IPS DF 19.7 (cell line): ENCODE measurements around the gene CARD9.
"Not testable (repeated sequence)": the region's sequence is repeated elsewhere in the genome, so short reads cannot be mapped to it uniquely, and the experiment has no call there.

Source experiments
- DNase-seq: peaks from one replicate; pipeline ENCODE4 v3.0.0-alpha.2; 2013; ENCODE audit warnings: low read depth, low spot score

Gene CARD9, protein sequence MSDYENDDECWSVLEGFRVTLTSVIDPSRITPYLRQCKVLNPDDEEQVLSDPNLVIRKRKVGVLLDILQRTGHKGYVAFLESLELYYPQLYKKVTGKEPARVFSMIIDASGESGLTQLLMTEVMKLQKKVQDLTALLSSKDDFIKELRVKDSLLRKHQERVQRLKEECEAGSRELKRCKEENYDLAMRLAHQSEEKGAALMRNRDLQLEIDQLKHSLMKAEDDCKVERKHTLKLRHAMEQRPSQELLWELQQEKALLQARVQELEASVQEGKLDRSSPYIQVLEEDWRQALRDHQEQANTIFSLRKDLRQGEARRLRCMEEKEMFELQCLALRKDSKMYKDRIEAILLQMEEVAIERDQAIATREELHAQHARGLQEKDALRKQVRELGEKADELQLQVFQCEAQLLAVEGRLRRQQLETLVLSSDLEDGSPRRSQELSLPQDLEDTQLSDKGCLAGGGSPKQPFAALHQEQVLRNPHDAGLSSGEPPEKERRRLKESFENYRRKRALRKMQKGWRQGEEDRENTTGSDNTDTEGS

GRCh38 chr9:136373300-136374182, at the start of gene CARD9:
Gene CARD9 (minus strand): TSS chr9:136373669. CDS start chr9:136372078, 1,591 bp downstream.
- no peak for DNase-seq

DNA sequence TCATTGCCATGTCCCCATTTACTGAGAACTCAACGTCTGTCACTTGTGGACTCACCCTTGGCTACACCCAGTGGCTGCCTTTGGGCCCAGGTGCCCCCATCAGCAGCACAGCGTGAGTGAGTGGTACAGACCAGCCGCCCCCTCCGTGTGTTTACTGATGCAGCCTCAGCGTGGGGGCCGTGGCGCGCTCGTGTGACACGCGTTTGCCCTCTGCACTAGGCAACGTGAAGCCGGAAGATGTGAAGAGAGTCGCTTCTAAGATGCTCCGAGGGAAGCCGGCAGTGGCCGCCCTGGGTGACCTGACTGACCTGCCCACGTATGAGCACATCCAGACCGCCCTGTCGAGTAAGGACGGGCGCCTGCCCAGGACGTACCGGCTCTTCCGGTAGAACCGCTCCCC, 49.4 kb upstream of the CARD9 start:
- no peak for DNase-seq

DNA sequence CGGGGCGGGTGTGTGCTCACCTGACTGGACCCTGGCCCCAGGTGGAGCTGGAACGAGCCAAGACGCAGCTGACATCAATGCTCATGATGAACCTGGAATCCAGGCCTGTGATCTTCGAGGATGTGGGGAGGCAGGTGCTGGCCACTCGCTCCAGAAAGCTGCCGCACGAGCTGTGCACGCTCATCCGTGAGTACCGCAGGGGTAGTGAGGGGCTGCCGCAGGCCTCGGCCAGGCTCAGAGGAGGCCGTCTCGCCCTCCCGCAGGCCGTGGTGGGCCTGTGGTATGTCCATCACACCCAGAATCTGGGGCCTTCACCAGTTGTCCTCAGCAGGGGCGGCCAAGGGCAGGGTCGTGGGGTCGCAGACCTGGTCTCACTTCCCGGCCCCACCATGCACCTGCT, 48.3 kb upstream of the CARD9 start:
- DNase-seq, result no peak

DNA sequence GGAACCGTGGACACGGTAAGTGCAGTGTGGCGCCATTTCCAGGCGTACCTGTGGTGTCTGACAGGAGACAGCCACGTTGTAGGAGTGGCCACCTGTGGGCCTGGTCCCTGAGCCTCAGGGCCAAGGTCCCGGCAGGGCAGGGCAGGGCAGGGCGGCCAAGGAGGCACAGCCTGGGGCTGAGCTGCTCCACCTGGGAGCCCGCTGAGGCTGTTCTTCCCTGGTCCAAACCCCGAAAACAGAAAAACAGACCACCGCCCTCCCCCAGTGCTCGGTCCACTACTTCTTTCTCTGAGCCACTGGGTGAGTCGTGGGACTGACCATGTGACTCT, 45.6 kb upstream of the CARD9 start:
- DNase-seq, result no peak

DNA sequence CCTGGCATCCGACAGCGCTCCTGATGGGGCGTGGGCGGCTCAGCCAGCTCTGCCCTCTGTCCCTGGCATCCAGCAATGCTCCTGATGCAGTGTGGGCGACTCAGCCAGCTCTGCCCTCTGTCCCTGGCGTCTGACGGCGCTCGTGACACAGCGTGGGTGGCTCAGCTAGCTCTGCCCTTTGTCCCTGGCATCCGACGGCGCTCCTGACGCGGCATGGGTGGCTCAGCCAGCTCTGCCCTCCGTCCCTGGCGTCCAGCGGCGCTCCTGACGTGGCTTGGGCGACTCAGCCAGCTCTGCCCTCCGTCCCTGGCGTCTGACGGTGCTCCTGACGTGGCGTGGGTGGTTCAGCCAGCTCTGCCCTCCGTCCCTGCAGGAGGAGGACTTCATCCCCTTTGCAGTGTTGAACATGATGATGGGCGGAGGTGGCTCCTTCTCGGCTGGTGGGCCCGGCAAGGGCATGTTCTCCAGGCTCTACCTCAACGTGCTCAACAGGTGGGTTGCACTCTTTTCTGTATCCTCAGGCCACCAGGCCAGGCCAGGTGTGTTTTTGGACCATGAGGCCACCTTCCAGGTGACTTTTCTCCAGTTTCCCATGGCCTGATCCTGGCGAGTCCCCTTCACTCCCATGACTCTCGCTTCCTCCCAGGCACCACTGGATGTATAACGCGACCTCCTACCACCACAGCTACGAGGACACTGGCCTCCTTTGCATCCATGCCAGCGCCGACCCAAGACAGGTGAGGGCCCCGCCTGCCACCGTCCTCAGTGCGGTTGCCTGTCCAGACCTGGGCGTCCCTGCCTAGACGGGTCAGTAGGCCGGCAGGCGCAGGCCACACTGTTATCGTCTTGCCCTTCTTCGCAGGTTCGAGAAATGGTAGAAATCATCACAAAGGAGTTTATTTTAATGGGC, 45.0 kb upstream of the CARD9 start:
- no peak for DNase-seq

- DNase-seq, result no peak
Measured at GRCh38 chr9:136416914-136417313, 43.4 kb upstream of the CARD9 start.

DNA sequence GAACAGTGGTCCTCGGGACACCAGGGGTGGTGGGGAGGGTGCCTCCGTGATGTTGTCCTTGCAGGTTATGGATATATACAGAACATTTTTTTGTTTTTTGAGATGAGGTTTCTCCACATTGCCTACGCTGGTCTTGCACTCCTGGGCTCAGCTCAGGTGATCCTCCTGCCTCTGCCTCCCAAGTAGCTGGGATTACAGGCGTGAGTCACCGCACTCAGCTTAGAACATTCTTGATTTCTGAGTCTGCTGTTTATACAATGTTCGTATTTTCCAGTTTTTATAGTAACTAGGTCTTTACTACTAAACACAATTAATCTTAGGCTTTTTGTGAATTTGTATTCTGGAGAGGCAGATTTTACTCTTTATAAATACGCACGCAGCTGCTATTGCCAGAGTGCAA, 43.0 kb upstream of the CARD9 start:
- no peak for DNase-seq

GRCh38 chr9:136412962-136413361, 39.5 kb upstream of the CARD9 start:
- no peak for DNase-seq

DNA sequence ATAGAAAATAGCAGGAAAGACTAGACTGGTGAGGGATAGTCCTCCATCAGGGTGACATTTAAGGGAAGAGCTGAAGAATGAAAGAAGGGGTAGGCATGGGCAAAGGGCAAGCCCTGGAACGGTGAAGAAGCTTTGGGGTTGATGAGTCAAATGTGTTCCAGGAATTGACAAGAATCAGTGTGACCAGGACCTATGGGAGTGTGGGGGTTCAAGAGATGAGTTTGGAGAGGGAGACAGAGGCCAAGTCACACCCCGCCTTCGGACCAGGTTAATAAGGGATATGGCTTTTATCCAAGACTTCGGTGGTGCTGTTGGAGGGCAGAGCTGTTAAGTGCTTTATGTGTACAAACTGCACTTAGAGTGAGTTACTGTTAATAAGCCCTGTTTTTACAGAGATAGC, 37.9 kb upstream of the CARD9 start:
- no peak for DNase-seq

GRCh38 chr9:136410500-136411287, 37.2 kb upstream of the CARD9 start, which contains the start of the genes ENTR1 and PMPCA:
Gene ENTR1 (minus strand): TSS chr9:136410614. CDS start chr9:136410397, 217 bp downstream.
Gene PMPCA (plus strand): TSS chr9:136410658. CDS start chr9:136410669, 11 bp downstream.
- peak; percentile 48 for DNase-seq

DNA sequence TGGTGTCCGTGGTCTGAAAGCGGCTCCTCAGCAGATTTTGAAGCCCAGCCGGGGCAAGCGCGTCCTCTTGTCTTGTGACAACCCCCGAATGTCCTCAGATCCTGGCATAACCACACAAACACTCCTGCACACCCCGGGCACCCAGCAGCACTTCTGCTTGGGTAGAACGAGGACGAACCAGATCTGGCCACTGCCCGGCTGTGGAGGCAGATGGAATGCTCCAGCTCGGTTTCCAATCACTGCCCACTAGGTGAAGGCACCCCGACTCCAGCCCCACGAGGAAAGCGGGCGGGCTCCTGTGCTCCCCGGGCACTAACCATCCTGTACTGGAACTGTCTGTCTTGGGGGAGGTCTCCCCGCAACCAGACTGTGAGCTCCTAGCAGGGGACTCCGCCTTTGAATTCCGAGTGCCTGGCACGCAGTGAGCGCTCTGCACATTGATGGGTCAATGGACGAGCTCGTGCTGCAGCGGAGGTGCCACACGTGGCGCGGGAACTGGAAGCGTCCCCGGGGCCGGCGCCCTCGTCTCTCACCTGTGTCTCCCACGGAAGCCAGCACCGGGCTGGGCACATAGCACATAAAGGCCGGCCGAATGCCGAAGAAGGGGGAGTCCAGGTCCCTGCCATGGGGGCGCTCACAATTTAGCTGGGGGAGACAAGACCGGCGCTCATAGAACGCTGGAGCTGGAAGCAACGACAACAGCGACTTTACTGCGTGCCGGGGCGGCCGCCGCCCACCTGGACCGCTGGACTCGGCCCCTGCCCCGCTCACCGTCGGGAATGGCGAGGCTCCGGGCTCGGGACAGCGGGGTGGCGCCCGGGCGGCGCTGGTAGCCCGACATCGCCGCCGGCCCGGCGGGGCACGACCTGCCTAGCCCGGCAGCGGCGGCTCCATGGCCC, 36.3 kb upstream of the CARD9 start:
- DNase-seq, result no peak

DNA sequence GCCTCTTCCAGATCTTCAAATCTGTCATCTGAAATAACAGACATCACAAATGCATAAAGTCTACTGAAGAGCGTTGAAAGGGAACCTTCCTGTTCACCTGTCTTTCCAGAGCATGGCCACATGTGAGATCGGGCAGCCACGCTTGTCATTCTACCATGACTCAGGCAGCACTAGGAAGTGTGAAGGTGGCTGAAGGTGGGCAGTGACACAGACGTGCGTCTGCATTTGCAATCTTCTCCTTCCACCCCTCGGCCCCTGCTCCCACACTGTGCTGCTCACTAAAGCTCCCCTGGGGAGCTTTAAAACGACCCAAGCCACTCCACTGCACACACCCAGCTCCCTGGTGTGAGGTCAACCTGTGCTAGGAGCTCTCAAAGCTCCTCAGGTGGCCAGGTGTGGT, 34.4 kb upstream of the CARD9 start:
- DNase-seq, result no peak

DNA sequence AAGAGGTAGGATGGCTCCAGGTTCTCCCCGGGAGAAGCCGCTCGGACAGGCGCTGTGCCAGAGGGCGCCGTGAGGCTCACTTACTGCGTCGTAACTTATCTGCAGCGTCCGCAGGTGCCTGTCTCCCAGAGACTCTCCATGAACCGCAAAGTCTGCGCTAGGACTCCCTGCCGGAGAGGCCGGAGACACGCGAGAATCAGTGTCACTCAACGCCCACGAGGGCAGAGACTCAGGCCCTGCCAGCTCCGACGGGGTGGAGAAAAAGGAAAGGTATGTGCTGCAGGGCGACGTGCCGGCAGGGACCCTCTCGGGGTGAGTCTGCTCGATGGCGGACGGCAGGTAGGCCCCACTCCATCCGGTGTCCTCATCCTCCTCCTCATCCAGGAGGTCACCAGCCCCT, 33.6 kb upstream of the CARD9 start:
- DNase-seq, result not testable (repeated sequence)

DNA sequence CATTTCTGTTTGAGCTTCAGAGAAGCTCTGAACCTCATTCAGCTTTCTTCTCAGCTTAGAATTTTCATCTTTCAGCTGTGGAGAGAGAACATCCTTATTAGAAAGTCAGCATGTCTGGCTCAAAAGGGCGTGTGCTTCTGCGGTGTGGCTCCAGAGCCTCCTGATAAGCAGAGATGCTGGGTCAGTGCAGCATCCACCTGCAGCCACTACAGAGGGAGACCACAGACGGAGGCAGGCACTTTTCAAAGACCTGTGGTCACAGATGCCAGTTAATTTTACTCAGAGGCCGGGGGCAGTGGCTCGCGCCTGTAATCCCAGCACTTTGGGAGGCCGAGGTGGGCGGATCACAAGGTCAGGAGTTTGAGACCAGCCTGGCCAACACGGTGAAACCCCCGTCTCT, 32.4 kb upstream of the CARD9 start:
- not testable (repeated sequence) for DNase-seq

DNA sequence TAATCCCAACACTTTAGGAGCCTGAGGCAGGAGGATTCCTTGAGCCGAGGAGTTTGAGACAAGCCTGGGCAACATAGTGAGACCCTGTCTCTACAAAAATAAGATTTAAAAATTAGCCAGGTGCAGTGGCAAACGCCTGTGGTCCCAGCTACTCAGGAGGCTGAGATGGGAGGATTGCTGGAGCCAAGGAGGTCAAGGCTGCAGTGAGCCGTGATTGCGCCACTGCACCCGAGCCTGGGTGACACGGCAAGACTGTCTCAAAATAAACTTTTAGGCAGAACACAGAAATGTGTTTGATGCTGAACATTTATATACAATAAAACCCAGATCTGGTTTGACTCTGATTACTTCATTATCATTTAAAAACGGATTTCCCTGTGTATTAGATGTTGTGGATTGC, 32.0 kb upstream of the CARD9 start:
- DNase-seq, result no peak

DNA sequence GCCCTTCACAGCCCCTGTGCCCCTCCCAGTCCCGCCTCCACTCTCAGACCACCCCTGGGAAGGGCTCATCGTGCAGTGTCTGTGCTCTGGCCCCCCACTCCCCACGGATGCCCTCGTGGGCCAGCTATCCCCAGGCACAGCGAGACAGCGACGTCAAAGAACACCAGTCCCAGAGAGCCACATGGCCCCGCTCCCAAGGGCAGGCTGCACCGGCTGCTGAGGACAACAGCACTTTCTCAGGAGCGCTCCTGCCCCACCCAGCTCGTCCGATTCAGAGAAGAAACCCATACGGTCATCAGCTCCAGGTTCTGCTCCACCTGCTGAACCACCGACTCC, 31.3 kb upstream of the CARD9 start:
- DNase-seq, result no peak

DNA sequence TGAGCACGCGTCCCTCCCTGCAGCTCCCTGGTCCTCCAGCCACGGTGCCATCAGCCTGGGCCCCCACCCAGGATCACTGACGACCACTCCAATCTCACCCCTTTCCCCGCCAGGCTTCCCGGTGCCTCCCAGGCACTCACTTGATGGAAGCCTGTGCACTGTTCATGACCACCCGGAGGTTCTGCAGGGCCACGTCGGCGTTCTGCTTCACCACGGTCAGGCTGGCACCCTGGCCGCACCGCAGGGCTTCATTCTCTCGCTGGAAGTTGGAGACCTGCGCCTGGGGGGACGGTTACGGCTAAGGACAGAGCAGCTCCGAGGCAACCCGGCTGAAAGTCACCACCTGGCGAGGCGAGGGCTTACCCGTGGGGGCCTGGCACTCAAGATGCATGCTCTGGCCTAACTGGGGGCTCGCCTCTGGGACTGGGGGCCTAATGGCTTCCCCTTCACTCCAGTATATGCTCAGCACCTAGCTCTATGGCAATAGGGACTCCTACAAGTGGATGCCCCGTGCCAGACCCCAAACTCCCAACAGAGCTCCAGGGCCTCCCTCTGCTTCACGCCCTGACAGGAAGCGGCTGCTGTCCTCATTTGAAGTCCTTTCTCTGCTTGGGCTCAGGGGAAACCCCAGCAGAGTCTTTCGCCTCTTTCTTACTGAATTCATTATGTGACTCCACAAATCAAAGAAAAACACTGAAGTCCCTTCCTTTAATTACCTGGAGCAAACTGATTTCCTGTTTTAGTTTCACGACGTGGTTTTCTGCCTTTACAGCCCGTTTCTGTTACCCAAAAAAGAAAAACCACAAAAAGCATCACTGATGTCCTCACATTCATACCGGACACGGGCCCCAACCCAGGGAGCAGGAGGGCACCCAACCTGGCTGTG, 30.7 kb upstream of the CARD9 start:
- no peak for DNase-seq

- DNase-seq, result no peak
Measured at GRCh38 chr9:136403538-136403914, 30.1 kb upstream of the CARD9 start.

DNA sequence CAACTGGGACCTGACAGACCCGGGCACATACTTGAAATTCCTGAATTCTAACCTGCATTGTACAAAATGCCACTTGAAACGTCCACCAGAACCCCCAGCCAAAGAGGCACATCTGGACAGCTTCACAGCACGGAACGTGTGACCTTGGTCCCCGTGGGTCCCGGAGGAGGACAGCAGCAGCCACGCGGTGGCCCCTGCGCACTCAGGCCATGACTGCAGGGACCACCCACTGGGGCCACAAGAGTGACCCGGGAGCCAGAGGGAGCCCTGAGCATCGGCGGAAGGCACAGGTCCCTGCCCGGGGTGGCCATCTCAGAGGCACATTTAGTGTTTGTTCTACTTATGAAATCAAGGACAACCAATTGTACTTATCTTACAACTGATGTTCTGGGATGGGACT, 28.6 kb upstream of the CARD9 start:
- no peak for DNase-seq
